MM.1S (cell line): ENCODE measurements around the gene SLC2A5.
A peak's percentile ranks its signal among the peaks of the same experiment; 100 is the strongest.

Experiments used
- DNase-seq: peaks from one replicate; pipeline ENCODE4 v3.0.0-alpha.2; 2015
- H2AFZ ChIP-seq: fragments of 300-600 bp; sonication (generic); 2 replicates; pipeline ENCODE4 v1.6.0; 2016; ENCODE audit warnings: antibody characterized with exemption, low read length
- H3F3A ChIP-seq: fragments of 300-600 bp; sonication (generic); 2 replicates; pipeline ENCODE4 v1.6.1; 2016; ENCODE audit warnings: mild to moderate bottlenecking, antibody characterized with exemption, low read length, moderate library complexity, mixed read lengths; ENCODE audit not compliant: insufficient read depth
- H3K27ac ChIP-seq: fragments of 300-600 bp; sonication (generic); 2 replicates; pipeline ENCODE4 v1.5.1; 2016; ENCODE audit warnings: mild to moderate bottlenecking, low read length
- H3K27me3 ChIP-seq: fragments of 300-600 bp; sonication (generic); replicated peaks from 2 replicates; pipeline ENCODE4 v1.6.0; 2016; ENCODE audit warnings: low read length; ENCODE audit not compliant: insufficient read depth
- H3K36me3 ChIP-seq: fragments of 300-600 bp; sonication (generic); replicated peaks from 2 replicates; pipeline ENCODE4 v1.6.1; 2016; ENCODE audit warnings: mild to moderate bottlenecking, low read length, mixed read lengths; ENCODE audit not compliant: insufficient read depth
- H3K4me1 ChIP-seq: fragments of 300-600 bp; sonication (generic); 2 replicates; pipeline ENCODE4 v1.6.1; 2016; ENCODE audit warnings: low read length, mixed read lengths
- H3K4me2 ChIP-seq: fragments of 300-600 bp; sonication (generic); 2 replicates; pipeline ENCODE4 v1.6.0; 2016; ENCODE audit warnings: low read depth, low read length
- H3K4me3 ChIP-seq: fragments of 300-600 bp; sonication (generic); 2 replicates; pipeline ENCODE4 v1.5.1; 2016; ENCODE audit warnings: low read length, mixed read lengths
- H3K79me2 ChIP-seq: fragments of 300-600 bp; sonication (generic); 2 replicates; pipeline ENCODE4 v1.6.1; 2016; ENCODE audit warnings: mixed run types, low read length, mixed read lengths
- H3K9ac ChIP-seq: fragments of 300-600 bp; sonication (generic); 2 replicates; pipeline ENCODE4 v1.6.1; 2016; ENCODE audit warnings: low read length, mixed read lengths
- H3K9me2 ChIP-seq: fragments of 300-600 bp; sonication (generic); replicated peaks from 2 replicates; pipeline ENCODE4 v1.6.1; 2016; ENCODE audit warnings: mild to moderate bottlenecking, low read length, mixed read lengths; ENCODE audit not compliant: insufficient read depth
- H3K9me3 ChIP-seq: fragments of 300-600 bp; sonication (generic); replicated peaks from 2 replicates; pipeline ENCODE4 v1.6.1; 2016; ENCODE audit warnings: mild to moderate bottlenecking, low read length, mixed read lengths; ENCODE audit not compliant: insufficient read depth
- H4K20me1 ChIP-seq: fragments of 300-600 bp; sonication (generic); 2 replicates; pipeline ENCODE4 v1.6.1; 2016; ENCODE audit warnings: mild to moderate bottlenecking, low read length, moderate library complexity, mixed read lengths; ENCODE audit not compliant: insufficient read depth
- CTCF ChIP-seq: fragments of 300-600 bp; sonication (generic); IDR thresholded peaks from 2 replicates; pipeline ENCODE4 v1.5.1; 2016; ENCODE audit warnings: antibody characterized with exemption, low read length, mixed read lengths
- EZH2 ChIP-seq: fragments of 300-600 bp; sonication (generic); optimal IDR thresholded peaks from 2 replicates; pipeline ENCODE3; 2017; ENCODE audit warnings: low read depth, mild to moderate bottlenecking, antibody characterized with exemption, low read length, mixed read lengths
- EZH2phosphoT487 ChIP-seq: fragments of 300-600 bp; sonication (generic); IDR thresholded peaks from 2 replicates; pipeline ENCODE4 v1.6.1; 2018; ENCODE audit warnings: antibody characterized with exemption, low read length

Gene SLC2A5

GRCh38 chr1:9013819-9014218, 55.6 kb downstream of the SLC2A5 start:
- no peak overlapping the region for H3K4me2 ChIP-seq
- no peaks in the 10 kb centered on the region for H4K20me1 ChIP-seq
- DNase-seq: no peak
- no peaks in the 10 kb centered on the region for H3F3A ChIP-seq
- H3K27ac ChIP-seq: no peak overlapping the region
- H3K79me2 ChIP-seq: no peaks in the 10 kb centered on the region
- H3K4me3 ChIP-seq: no peak overlapping the region
- no peak for TF ChIP-seq CTCF
- TF ChIP-seq EZH2: no peak
- TF ChIP-seq EZH2phosphoT487: no peak
- H3K9me2 ChIP-seq: no peaks in the 10 kb centered on the region
- no peaks in the 10 kb centered on the region for H3K36me3 ChIP-seq
- no peak overlapping the region for H2AFZ ChIP-seq
- peaks cover 4% of the 10 kb centered on the region; the same call in 1 of the 2 replicates for H3K4me1 ChIP-seq
- no peak overlapping the region for H3K9ac ChIP-seq
- no peaks in the 10 kb centered on the region for H3K9me3 ChIP-seq
- H3K27me3 ChIP-seq: peaks cover 33% of the 10 kb centered on the region

- Histone ChIP-seq H3K9me2 (no peaks in the 10 kb centered on the region), H4K20me1 (no peaks in the 10 kb centered on the region), H2AFZ (no peak overlapping the region), H3K36me3 (no peaks in the 10 kb centered on the region), H3F3A (no peaks in the 10 kb centered on the region), H3K79me2 (no peaks in the 10 kb centered on the region), H3K27me3 (peaks cover 25% of the 10 kb centered on the region), H3K4me1 (peaks cover 4% of the 10 kb centered on the region; the same call in 1 of the 2 replicates), H3K4me3 (no peak overlapping the region), H3K27ac (no peak overlapping the region), H3K4me2 (no peak overlapping the region), H3K9ac (no peak overlapping the region), H3K9me3 (no peaks in the 10 kb centered on the region)
- TF ChIP-seq EZH2phosphoT487 (no peak), EZH2 (no peak), CTCF (no peak)
- DNase-seq: no peak
Observed at GRCh38 chr1:9010781-9011323, 58.6 kb downstream of the SLC2A5 start.

GRCh38 chr1:9009438-9010370, 59.7 kb downstream of the SLC2A5 start:
- no peak overlapping the region for H3K27ac ChIP-seq
- H3K36me3 ChIP-seq: no peaks in the 10 kb centered on the region
- H2AFZ ChIP-seq: no peak overlapping the region
- H3K79me2 ChIP-seq: no peaks in the 10 kb centered on the region
- no peaks in the 10 kb centered on the region for H4K20me1 ChIP-seq
- peak; percentile 48 for DNase-seq
- no peaks in the 10 kb centered on the region for H3F3A ChIP-seq
- H3K9me3 ChIP-seq: no peaks in the 10 kb centered on the region
- H3K4me1 ChIP-seq: peaks cover 4% of the 10 kb centered on the region; the same call in 1 of the 2 replicates
- H3K27me3 ChIP-seq: peaks cover 16% of the 10 kb centered on the region; the same call in 1 of the 2 replicates
- no peaks in the 10 kb centered on the region for H3K9me2 ChIP-seq
- H3K4me2 ChIP-seq: no peak overlapping the region
- TF ChIP-seq CTCF: peak; percentile 71
- no peak for TF ChIP-seq EZH2phosphoT487
- TF ChIP-seq EZH2: no peak
- H3K4me3 ChIP-seq: no peak overlapping the region
- no peak overlapping the region for H3K9ac ChIP-seq
